GM21786 (cell line): Measurements from ENCODE around the gene UACA.

Experiments
- ATAC-seq: cut with Tn5 transposase; IDR thresholded peaks from one replicate; pipeline ENCODE4 v1.9.1; 2021; ENCODE audit not compliant: unreplicated experiment

UACA gene

GRCh38 chr15:70783610-70784022 is 20.3 kb upstream of the UACA start:
- no peak for ATAC-seq

GRCh38 chr15:70783041-70783440 is 19.7 kb upstream of the UACA start:
- no peak for ATAC-seq

- no peak for ATAC-seq
These were observed 17.9 kb upstream of the UACA start for GRCh38 chr15:70781236-70781635.

GRCh38 chr15:70778258-70779076 is 15.1 kb upstream of the UACA start:
- no peak for ATAC-seq

- ATAC-seq, result no peak
These were observed 14.0 kb upstream of the UACA start for GRCh38 chr15:70777170-70777926.

- no peak for ATAC-seq
These were observed 11.8 kb upstream of the UACA start for GRCh38 chr15:70775160-70775559.

GRCh38 chr15:70772402-70772801 is 9.0 kb upstream of the UACA start:
- no peak for ATAC-seq

GRCh38 chr15:70770863-70771262 is 7.5 kb upstream of the UACA start:
- ATAC-seq, result no peak

GRCh38 chr15:70768257-70768883 is 5.0 kb upstream of the UACA start:
- no peak for ATAC-seq

- no peak for ATAC-seq
These were observed 4.3 kb upstream of the UACA start for GRCh38 chr15:70767667-70768066.

- no peak for ATAC-seq
These were observed 3.2 kb upstream of the UACA start for GRCh38 chr15:70766597-70766996.

GRCh38 chr15:70765504-70766281 is 2.3 kb upstream of the UACA start:
- ATAC-seq, result no peak

GRCh38 chr15:70763950-70764730 is 782 bp upstream of the UACA start:
- ATAC-seq, result no peak

- no peak for ATAC-seq
These were observed 764 bp downstream of the UACA start for GRCh38 chr15:70762469-70763119.

GRCh38 chr15:70761931-70762468 is 1.4 kb downstream of the UACA start:
- no peak for ATAC-seq

- no peak for ATAC-seq
These were observed 2.3 kb downstream of the UACA start for GRCh38 chr15:70761046-70761445.

- ATAC-seq, result no peak
These were observed 4.4 kb downstream of the UACA start for GRCh38 chr15:70758790-70759462.

- no peak for ATAC-seq
These were observed 5.7 kb downstream of the UACA start for GRCh38 chr15:70757627-70758026.

- ATAC-seq, result no peak
These were observed 8.5 kb downstream of the UACA start for GRCh38 chr15:70754862-70755261.
